ENCODE measurements around the gene EPC2.

EPC2 gene

GRCh38 chr2:148814143-148814859 is 169.8 kb downstream of the EPC2 start:
- Histone ChIP-seq H3K27ac (ENCODE audit: low read depth, low read length) (no peak overlapping the region), H3K36me3 (ENCODE audit: control insufficient read depth, low read length) (no peaks in the 10 kb centered on the region), H3K79me2 (ENCODE audit: control insufficient read depth, low read length) (no peaks in the 10 kb centered on the region), H3K9me3 (ENCODE audit: control insufficient read depth, insufficient read depth, low read length) (no peaks in the 10 kb centered on the region), H3F3A (ENCODE audit: control insufficient read depth, insufficient read depth) (no peaks in the 10 kb centered on the region), H3K27me3 (ENCODE audit: control insufficient read depth, low read length) (peaks cover 16% of the 10 kb centered on the region), H3K4me2 (ENCODE audit: low read length) (no peak overlapping the region), H4K20me1 (ENCODE audit: control insufficient read depth, insufficient read depth, low read depth, low read length) (no peaks in the 10 kb centered on the region), H3K9me2 (replicated peaks; ENCODE audit: control insufficient read depth, low read length) (no peaks in the 10 kb centered on the region), H3K4me3 (ENCODE audit: low read length) (no peak overlapping the region), H3K4me1 (ENCODE audit: control insufficient read depth, low read length) (peaks cover 13% of the 10 kb centered on the region)
- TF ChIP-seq EZH2phosphoT487 (IDR thresholded peaks at IDR 0.05; ENCODE audit: borderline replicate concordance, low read length) (no peak), CTCF (IDR thresholded peaks at IDR 0.05; ENCODE audit: low read depth, low read length, poor library complexity, severe bottlenecking) (no peak)

- Histone ChIP-seq H3K27me3 (ENCODE audit: control insufficient read depth, low read length) (peaks cover 16% of the 10 kb centered on the region), H3K4me2 (ENCODE audit: low read length) (no peak overlapping the region), H3K27ac (ENCODE audit: low read depth, low read length) (no peak overlapping the region), H3K9me2 (replicated peaks; ENCODE audit: control insufficient read depth, low read length) (no peaks in the 10 kb centered on the region), H3K4me1 (ENCODE audit: control insufficient read depth, low read length) (peaks cover 13% of the 10 kb centered on the region), H3F3A (ENCODE audit: control insufficient read depth, insufficient read depth) (no peaks in the 10 kb centered on the region), H3K9me3 (ENCODE audit: control insufficient read depth, insufficient read depth, low read length) (no peaks in the 10 kb centered on the region), H3K79me2 (ENCODE audit: control insufficient read depth, low read length) (no peaks in the 10 kb centered on the region), H3K4me3 (ENCODE audit: low read length) (no peak overlapping the region), H4K20me1 (ENCODE audit: control insufficient read depth, insufficient read depth, low read depth, low read length) (no peaks in the 10 kb centered on the region), H3K36me3 (ENCODE audit: control insufficient read depth, low read length) (no peaks in the 10 kb centered on the region)
- TF ChIP-seq CTCF (IDR thresholded peaks at IDR 0.05; ENCODE audit: low read depth, low read length, poor library complexity, severe bottlenecking) (no peak), EZH2phosphoT487 (IDR thresholded peaks at IDR 0.05; ENCODE audit: borderline replicate concordance, low read length) (no peak)
Measured at GRCh38 chr2:148814860-148815419, 170.4 kb downstream of the EPC2 start.

- no peak overlapping the region for H3K4me3 ChIP-seq (ENCODE audit: low read length)
- H3K9me3 ChIP-seq (ENCODE audit: control insufficient read depth, insufficient read depth, low read length) = no peaks in the 10 kb centered on the region
- H3K9me2 ChIP-seq (replicated peaks; ENCODE audit: control insufficient read depth, low read length) = no peaks in the 10 kb centered on the region
- no peaks in the 10 kb centered on the region for H3K79me2 ChIP-seq (ENCODE audit: control insufficient read depth, low read length)
- H3K36me3 ChIP-seq (ENCODE audit: control insufficient read depth, low read length) = no peaks in the 10 kb centered on the region
- no peak for TF ChIP-seq CTCF (IDR thresholded peaks at IDR 0.05; ENCODE audit: low read depth, low read length, poor library complexity, severe bottlenecking)
- no peak for TF ChIP-seq EZH2phosphoT487 (IDR thresholded peaks at IDR 0.05; ENCODE audit: borderline replicate concordance, low read length)
- peaks cover 16% of the 10 kb centered on the region for H3K27me3 ChIP-seq (ENCODE audit: control insufficient read depth, low read length)
- no peaks in the 10 kb centered on the region for H3F3A ChIP-seq (ENCODE audit: control insufficient read depth, insufficient read depth)
- no peak overlapping the region for H3K4me2 ChIP-seq (ENCODE audit: low read length)
- H4K20me1 ChIP-seq (ENCODE audit: control insufficient read depth, insufficient read depth, low read depth, low read length) = no peaks in the 10 kb centered on the region
- H3K27ac ChIP-seq (ENCODE audit: low read depth, low read length) = no peak overlapping the region
- H3K4me1 ChIP-seq (ENCODE audit: control insufficient read depth, low read length) = peaks cover 13% of the 10 kb centered on the region
Measured at GRCh38 chr2:148816176-148816575, 171.6 kb downstream of the EPC2 start.
